NCI-H774 (cell line): Measurements from ENCODE around the gene HIVEP3.

ENCODE experiments used
- DNase-seq: peaks from one replicate; lab custom pipeline; 2025; lab: John Stamatoyannopoulos, UW

The HIVEP3 gene

GRCh38 chr1:41812051-41812450 lies 106.7 kb downstream of the HIVEP3 start:
- peak; percentile 87 for DNase-seq

- DNase-seq: no peak
Measured at GRCh38 chr1:41811051-41811795, 107.5 kb downstream of the HIVEP3 start.

- DNase-seq: no peak
Measured at GRCh38 chr1:41810446-41810845, 108.3 kb downstream of the HIVEP3 start.

- no peak for DNase-seq
Measured at GRCh38 chr1:41809692-41810091, 109.0 kb downstream of the HIVEP3 start.

- no peak for DNase-seq
Measured at GRCh38 chr1:41807390-41807789, 111.3 kb downstream of the HIVEP3 start.

GRCh38 chr1:41806472-41807155 lies 112.1 kb downstream of the HIVEP3 start:
- DNase-seq: no peak

- no peak for DNase-seq
Measured at GRCh38 chr1:41805771-41806471, 112.8 kb downstream of the HIVEP3 start.

GRCh38 chr1:41804176-41804575 lies 114.5 kb downstream of the HIVEP3 start:
- no peak for DNase-seq

GRCh38 chr1:41803656-41804055 lies 115.1 kb downstream of the HIVEP3 start:
- DNase-seq: no peak

GRCh38 chr1:41802532-41803501 lies 115.9 kb downstream of the HIVEP3 start:
- no peak for DNase-seq

- DNase-seq: no peak
Measured at GRCh38 chr1:41800311-41800829, 118.4 kb downstream of the HIVEP3 start.

GRCh38 chr1:41799723-41800122 lies 119.0 kb downstream of the HIVEP3 start:
- no peak for DNase-seq

GRCh38 chr1:41799205-41799604 lies 119.5 kb downstream of the HIVEP3 start:
- no peak for DNase-seq

GRCh38 chr1:41795205-41795762 lies 123.4 kb downstream of the HIVEP3 start:
- DNase-seq: no peak

GRCh38 chr1:41794031-41794430 lies 124.7 kb downstream of the HIVEP3 start:
- DNase-seq: no peak

- DNase-seq: no peak
Measured at GRCh38 chr1:41792485-41792770, 126.3 kb downstream of the HIVEP3 start.

GRCh38 chr1:41791667-41792484 lies 126.8 kb downstream of the HIVEP3 start:
- DNase-seq: no peak

- no peak for DNase-seq
Measured at GRCh38 chr1:41790351-41790750, 128.4 kb downstream of the HIVEP3 start.

- DNase-seq: no peak
Measured at GRCh38 chr1:41789661-41790330, 128.9 kb downstream of the HIVEP3 start.

GRCh38 chr1:41788427-41788826 lies 130.3 kb downstream of the HIVEP3 start:
- no peak for DNase-seq
